ENCODE results near the gene LAMC1.
A peak's percentile ranks its signal among the peaks of the same experiment; 100 is the strongest.

Gene LAMC1

GRCh38 chr1:183002267-183002666, 21.0 kb upstream of the LAMC1 start:
- Mint-ChIP-seq H3K9me3 (no peaks in the 10 kb centered on the region), H3K4me1 (ENCODE audit: low read depth) (no peaks in the 10 kb centered on the region), H3K36me3 (ENCODE audit: low read depth) (no peaks in the 10 kb centered on the region), H3K4me3 (no peak overlapping the region), H3K27ac (no peak overlapping the region), H3K27me3 (peaks cover 12% of the 10 kb centered on the region)
- intact Hi-C loops (cut with micrococcal nuclease) = no loop called here

DNA sequence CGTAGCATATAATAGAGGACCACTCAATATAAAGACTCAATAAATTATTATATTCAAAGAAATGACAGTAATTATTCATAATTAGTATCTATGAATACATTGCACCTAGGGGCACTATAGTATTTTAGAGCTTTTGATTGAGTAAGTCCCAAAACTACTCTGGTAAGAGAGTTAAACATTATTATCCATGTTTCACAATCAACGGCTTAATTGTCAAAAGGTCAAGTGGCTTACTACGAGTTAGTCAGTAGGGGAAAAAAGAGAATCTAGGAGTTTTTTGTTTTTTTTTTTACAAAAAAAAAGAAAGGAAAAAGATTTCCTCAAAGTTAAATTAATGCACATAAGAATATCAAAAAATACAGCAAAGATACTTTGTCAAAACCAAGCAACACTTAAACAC, 20.4 kb upstream of the LAMC1 start:
- Mint-ChIP-seq H3K4me3 (no peak overlapping the region), H3K4me1 (ENCODE audit: low read depth) (no peaks in the 10 kb centered on the region), H3K27ac (no peak overlapping the region), H3K27me3 (peaks cover 14% of the 10 kb centered on the region), H3K36me3 (ENCODE audit: low read depth) (no peaks in the 10 kb centered on the region), H3K9me3 (no peaks in the 10 kb centered on the region)
- intact Hi-C loops (cut with micrococcal nuclease) = no loop called here

GRCh38 chr1:183003203-183003602, 20.0 kb upstream of the LAMC1 start:
- no peaks in the 10 kb centered on the region for H3K9me3 Mint-ChIP-seq
- no peaks in the 10 kb centered on the region for H3K36me3 Mint-ChIP-seq (ENCODE audit: low read depth)
- H3K27me3 Mint-ChIP-seq = peaks cover 14% of the 10 kb centered on the region
- no peak overlapping the region for H3K4me3 Mint-ChIP-seq
- intact Hi-C loops (cut with micrococcal nuclease) = no loop called here
- no peak overlapping the region for H3K27ac Mint-ChIP-seq
- no peaks in the 10 kb centered on the region for H3K4me1 Mint-ChIP-seq (ENCODE audit: low read depth)

GRCh38 chr1:183004141-183004540, 19.1 kb upstream of the LAMC1 start:
- Mint-ChIP-seq H3K27me3 (peaks cover 14% of the 10 kb centered on the region), H3K4me3 (no peak overlapping the region), H3K4me1 (ENCODE audit: low read depth) (no peaks in the 10 kb centered on the region), H3K36me3 (ENCODE audit: low read depth) (no peaks in the 10 kb centered on the region), H3K9me3 (no peaks in the 10 kb centered on the region), H3K27ac (no peak overlapping the region)
- intact Hi-C loops (cut with micrococcal nuclease) = no loop called here

DNA sequence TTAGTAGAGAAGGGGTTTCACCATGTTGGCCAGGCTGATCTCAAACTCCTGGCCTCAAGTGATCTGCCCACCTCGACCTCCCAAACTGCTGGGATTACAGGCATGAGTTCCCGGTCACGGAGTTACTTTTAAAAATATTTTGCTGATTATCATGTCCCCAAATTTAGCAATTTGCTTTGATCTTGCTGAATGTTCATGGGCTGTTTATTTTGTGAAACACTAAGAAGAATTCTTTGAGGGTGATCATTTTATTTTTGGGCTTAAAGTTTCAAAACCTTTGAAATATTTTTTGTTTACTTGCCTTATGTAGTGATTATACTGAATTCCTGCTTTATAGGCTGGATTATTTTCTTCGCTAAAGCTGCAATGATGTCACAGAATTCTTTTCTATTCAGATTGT, 11.4 kb upstream of the LAMC1 start:
- Mint-ChIP-seq H3K4me3 (no peak overlapping the region), H3K4me1 (ENCODE audit: low read depth) (no peaks in the 10 kb centered on the region), H3K27ac (no peak overlapping the region), H3K27me3 (peaks cover 8% of the 10 kb centered on the region), H3K36me3 (ENCODE audit: low read depth) (no peaks in the 10 kb centered on the region), H3K9me3 (peaks cover 11% of the 10 kb centered on the region)
- intact Hi-C loops (cut with micrococcal nuclease) = no loop called here

- peaks cover 11% of the 10 kb centered on the region for H3K9me3 Mint-ChIP-seq
- no peaks in the 10 kb centered on the region for H3K4me1 Mint-ChIP-seq (ENCODE audit: low read depth)
- H3K36me3 Mint-ChIP-seq (ENCODE audit: low read depth) = no peaks in the 10 kb centered on the region
- peaks cover 9% of the 10 kb centered on the region for H3K27me3 Mint-ChIP-seq
- H3K4me3 Mint-ChIP-seq = no peak overlapping the region
- intact Hi-C loops (cut with micrococcal nuclease) = no loop called here
- H3K27ac Mint-ChIP-seq = no peak overlapping the region
These were observed 10.8 kb upstream of the LAMC1 start for GRCh38 chr1:183012301-183012994.

- peaks cover 35% of the 10 kb centered on the region for H3K27me3 Mint-ChIP-seq
- H3K4me3 Mint-ChIP-seq = no peak overlapping the region
- H3K4me1 Mint-ChIP-seq (ENCODE audit: low read depth) = peaks cover 17% of the 10 kb centered on the region
- intact Hi-C loops (cut with micrococcal nuclease) = no loop called here
- H3K36me3 Mint-ChIP-seq (ENCODE audit: low read depth) = no peaks in the 10 kb centered on the region
- no peak overlapping the region for H3K27ac Mint-ChIP-seq
- H3K9me3 Mint-ChIP-seq = no peaks in the 10 kb centered on the region
These were observed 4.0 kb upstream of the LAMC1 start for GRCh38 chr1:183019139-183019740.

DNA sequence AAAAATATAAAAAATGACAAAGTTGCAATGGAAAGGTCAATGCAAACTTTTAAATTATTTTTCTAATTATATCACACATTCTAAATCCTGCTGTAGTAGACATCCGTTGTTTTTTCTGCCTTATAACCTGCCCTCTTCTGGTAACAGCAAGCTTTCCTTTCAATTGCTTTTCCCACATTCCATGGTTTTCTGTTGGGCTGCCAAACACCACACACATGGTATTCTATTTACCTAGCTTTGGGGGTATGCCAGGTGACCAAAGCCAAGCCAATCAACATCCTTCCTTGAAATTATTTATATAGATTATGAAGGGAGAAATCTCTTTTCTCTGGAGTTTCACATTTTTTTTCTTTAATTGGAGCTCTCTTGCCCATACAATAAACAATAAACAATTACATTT, 3.4 kb upstream of the LAMC1 start:
- Mint-ChIP-seq H3K4me1 (ENCODE audit: low read depth) (peaks cover 23% of the 10 kb centered on the region), H3K36me3 (ENCODE audit: low read depth) (no peaks in the 10 kb centered on the region), H3K27me3 (peaks cover 41% of the 10 kb centered on the region), H3K27ac (no peak overlapping the region), H3K4me3 (no peak overlapping the region), H3K9me3 (no peaks in the 10 kb centered on the region)
- intact Hi-C loops (cut with micrococcal nuclease) = no loop called here

- Mint-ChIP-seq H3K4me1 (ENCODE audit: low read depth) (peaks cover 31% of the 10 kb centered on the region), H3K27me3 (peaks cover 54% of the 10 kb centered on the region), H3K36me3 (ENCODE audit: low read depth) (no peaks in the 10 kb centered on the region), H3K9me3 (no peaks in the 10 kb centered on the region), H3K27ac (peak overlapping the region; percentile 77), H3K4me3 (peak overlapping the region; percentile 71)
- intact Hi-C loops (cut with micrococcal nuclease) = no loop called here
These were observed 1.6 kb upstream of the LAMC1 start for GRCh38 chr1:183021405-183022201.

GRCh38 chr1:183022202-183023145, 746 bp upstream of the LAMC1 start:
- Mint-ChIP-seq H3K27me3 (peaks cover 56% of the 10 kb centered on the region), H3K4me3 (peak overlapping the region; percentile 71), H3K4me1 (ENCODE audit: low read depth) (peaks cover 31% of the 10 kb centered on the region), H3K36me3 (ENCODE audit: low read depth) (no peaks in the 10 kb centered on the region), H3K9me3 (no peaks in the 10 kb centered on the region), H3K27ac (peak overlapping the region; percentile 77)
- intact Hi-C loops (cut with micrococcal nuclease) = no loop called here

- Mint-ChIP-seq H3K27me3 (peaks cover 57% of the 10 kb centered on the region), H3K4me3 (peak overlapping the region; percentile 75), H3K27ac (peak overlapping the region; percentile 58), H3K9me3 (no peaks in the 10 kb centered on the region), H3K4me1 (ENCODE audit: low read depth) (peaks cover 31% of the 10 kb centered on the region), H3K36me3 (ENCODE audit: low read depth) (no peaks in the 10 kb centered on the region)
- intact Hi-C loops (cut with micrococcal nuclease) = no loop called here
These were observed 539 bp downstream of the LAMC1 start for GRCh38 chr1:183023601-183024316.

- Mint-ChIP-seq H3K4me3 (peak overlapping the region; percentile 75), H3K27me3 (peaks cover 61% of the 10 kb centered on the region), H3K4me1 (ENCODE audit: low read depth) (peaks cover 31% of the 10 kb centered on the region), H3K27ac (peak overlapping the region; percentile 58), H3K36me3 (ENCODE audit: low read depth) (no peaks in the 10 kb centered on the region), H3K9me3 (no peaks in the 10 kb centered on the region)
- intact Hi-C loops (cut with micrococcal nuclease) = no loop called here
These were observed 1.2 kb downstream of the LAMC1 start for GRCh38 chr1:183024317-183025009.

DNA sequence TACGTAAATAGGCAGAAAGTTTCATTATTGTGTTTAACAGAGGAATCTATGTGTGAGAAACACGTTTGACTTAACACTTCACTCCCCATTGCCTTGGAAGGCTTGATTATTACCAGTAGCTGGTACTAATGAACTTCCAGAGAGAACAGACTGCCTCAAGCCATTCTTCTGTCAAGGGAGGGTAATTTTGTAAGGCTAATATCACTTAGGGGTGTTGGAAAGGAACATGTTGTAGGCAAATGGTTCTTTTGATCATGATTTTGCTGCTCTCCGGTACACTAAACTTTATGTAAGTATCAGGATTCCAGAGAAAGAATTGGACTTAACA, 1.8 kb downstream of the LAMC1 start:
- no peak overlapping the region for H3K4me3 Mint-ChIP-seq

More for the DNA sequence above, 1.8 kb downstream of the LAMC1 start:
- H3K9me3 Mint-ChIP-seq = no peaks in the 10 kb centered on the region
- peaks cover 31% of the 10 kb centered on the region for H3K4me1 Mint-ChIP-seq (ENCODE audit: low read depth)
- H3K36me3 Mint-ChIP-seq (ENCODE audit: low read depth) = no peaks in the 10 kb centered on the region
- H3K27me3 Mint-ChIP-seq = peaks cover 59% of the 10 kb centered on the region
- intact Hi-C loops (cut with micrococcal nuclease) = no loop called here
- no peak overlapping the region for H3K27ac Mint-ChIP-seq
